GM23338 (cell line): ENCODE results near the gene NEURL1. TPM values are rescaled to one million over a fixed set of nuclear protein-coding genes. Genes with fewer than 3 reads are reported as not detected.

Experiments used
- ATAC-seq: fragments of 200-7000 bp; cut with Tn5 transposase; 3 replicates; pipeline ENCODE4 v1.9.1; 2020
- DNase-seq: peaks from one replicate; pipeline ENCODE4 v3.0.0-alpha.2; 2015; ENCODE audit warnings: low spot score
- H2AFZ ChIP-seq: fragments of 200-600 bp; sonication (generic); 2 replicates; pipeline ENCODE4 v1.8.0; 2016; ENCODE audit warnings: antibody characterized with exemption, mild to moderate bottlenecking, moderate library complexity
- H3F3A ChIP-seq: fragments of 200-600 bp; sonication (generic); replicated peaks from 2 replicates; pipeline ENCODE4 v1.8.0; 2017; ENCODE audit warnings: antibody characterized with exemption, mixed run types, low read depth
- H3K27ac ChIP-seq: fragments of 200-600 bp; sonication (generic); 2 replicates; pipeline ENCODE4 v1.6.1; 2016; ENCODE audit warnings: low read depth
- H3K27me3 ChIP-seq: fragments of 200-600 bp; sonication (generic); 2 replicates; pipeline ENCODE4 v1.8.0; 2016; ENCODE audit warnings: mild to moderate bottlenecking, mixed run types, moderate library complexity; ENCODE audit not compliant: insufficient read depth
- H3K36me3 ChIP-seq: fragments of 200-600 bp; sonication (generic); 2 replicates; pipeline ENCODE4 v1.8.0; 2016; ENCODE audit warnings: mild to moderate bottlenecking; ENCODE audit not compliant: insufficient read depth
- H3K4me1 ChIP-seq: fragments of 200-600 bp; sonication (generic); 2 replicates; pipeline ENCODE4 v1.8.0; 2016; ENCODE audit warnings: mild to moderate bottlenecking, moderate library complexity; ENCODE audit not compliant: insufficient read depth
- H3K4me2 ChIP-seq: fragments of 200-600 bp; sonication (generic); 2 replicates; pipeline ENCODE4 v1.7.1; 2017; ENCODE audit warnings: mixed run types
- H3K4me3 ChIP-seq: fragments of 200-600 bp; sonication (generic); 2 replicates; pipeline ENCODE4 v1.6.1; 2016; ENCODE audit warnings: mixed run types
- H3K79me2 ChIP-seq: fragments of 200-600 bp; sonication (generic); replicated peaks from 2 replicates; pipeline ENCODE4 v1.8.0; 2017; ENCODE audit warnings: mild to moderate bottlenecking; ENCODE audit not compliant: insufficient read depth
- H3K9me2 ChIP-seq: fragments of 200-600 bp; sonication (generic); 2 replicates; pipeline ENCODE4 v1.8.0; 2017; ENCODE audit not compliant: insufficient read depth
- H4K20me1 ChIP-seq: fragments of 200-600 bp; sonication (generic); replicated peaks from 2 replicates; pipeline ENCODE4 v1.8.0; 2017; ENCODE audit warnings: mild to moderate bottlenecking; ENCODE audit not compliant: insufficient read depth
- H3K27ac Mint-ChIP-seq: 2 replicates; pipeline ENCODE4 v1.8.0; 2020; ENCODE audit warnings: inconsistent platforms, mild to moderate bottlenecking, moderate library complexity, mixed read lengths
- H3K27me3 Mint-ChIP-seq: 3 replicates; pipeline ENCODE4 v1.8.0; 2022; ENCODE audit warnings: low read depth, mild to moderate bottlenecking, moderate library complexity, mixed read lengths, inconsistent platforms; ENCODE audit not compliant: insufficient read depth, poor library complexity
- H3K36me3 Mint-ChIP-seq: 3 replicates; pipeline ENCODE4 v1.8.0; 2021; ENCODE audit warnings: low read depth, mild to moderate bottlenecking, inconsistent platforms, moderate library complexity, mixed read lengths
- H3K4me1 Mint-ChIP-seq: 3 replicates; pipeline ENCODE4 v1.8.0; 2020; ENCODE audit warnings: mild to moderate bottlenecking, inconsistent platforms, mixed read lengths
- H3K4me3 Mint-ChIP-seq: 3 replicates; pipeline ENCODE4 v1.8.0; 2021; ENCODE audit warnings: moderate library complexity, mild to moderate bottlenecking, inconsistent platforms, mixed read lengths
- H3K9me3 Mint-ChIP-seq: 3 replicates; pipeline ENCODE4 v1.8.0; 2020; ENCODE audit warnings: moderate library complexity, mild to moderate bottlenecking, inconsistent platforms, mixed read lengths
- POLR2AphosphoS5 ChIP-seq: IDR thresholded peaks from 2 replicates; pipeline ENCODE4 v1.6.1; 2016; ENCODE audit warnings: antibody characterized with exemption, low read depth
- STAT1 ChIP-seq: IDR thresholded peaks from one replicate; pipeline ENCODE4 v1.6.1; 2016; ENCODE audit warnings: antibody characterized with exemption; ENCODE audit not compliant: unreplicated experiment
- polyA plus RNA-seq: library from polyadenylated mRNA; unstranded; fragments of >200 nt; fragmentation: Nextera tagmentation; extraction: Ambion mirVana; gene quantifications from 2 replicates; pipeline ENCODE4 v1.2.1, GENCODE V29; 2016
- total RNA-seq: library from RNA; depleted of rRNA; stranded (reverse); fragments of >200 nt; shearing (Covaris generic); gene quantifications from 2 replicates; pipeline ENCODE4 v1.2.3, GENCODE V29; 2014
- TF ChIP-seq, protein P1 (sequence below): fragments of 250-450 bp; sonication (Bioruptor Pico); IDR thresholded peaks from 2 replicates; pipeline ENCODE4 v1.5.0; 2020; ENCODE audit warnings: mild to moderate bottlenecking, moderate library complexity

Gene NEURL1
- total and polyA plus RNA-seq, 2 experiments from 2014 or later: 0.82 to 1.1 TPM

DNA sequence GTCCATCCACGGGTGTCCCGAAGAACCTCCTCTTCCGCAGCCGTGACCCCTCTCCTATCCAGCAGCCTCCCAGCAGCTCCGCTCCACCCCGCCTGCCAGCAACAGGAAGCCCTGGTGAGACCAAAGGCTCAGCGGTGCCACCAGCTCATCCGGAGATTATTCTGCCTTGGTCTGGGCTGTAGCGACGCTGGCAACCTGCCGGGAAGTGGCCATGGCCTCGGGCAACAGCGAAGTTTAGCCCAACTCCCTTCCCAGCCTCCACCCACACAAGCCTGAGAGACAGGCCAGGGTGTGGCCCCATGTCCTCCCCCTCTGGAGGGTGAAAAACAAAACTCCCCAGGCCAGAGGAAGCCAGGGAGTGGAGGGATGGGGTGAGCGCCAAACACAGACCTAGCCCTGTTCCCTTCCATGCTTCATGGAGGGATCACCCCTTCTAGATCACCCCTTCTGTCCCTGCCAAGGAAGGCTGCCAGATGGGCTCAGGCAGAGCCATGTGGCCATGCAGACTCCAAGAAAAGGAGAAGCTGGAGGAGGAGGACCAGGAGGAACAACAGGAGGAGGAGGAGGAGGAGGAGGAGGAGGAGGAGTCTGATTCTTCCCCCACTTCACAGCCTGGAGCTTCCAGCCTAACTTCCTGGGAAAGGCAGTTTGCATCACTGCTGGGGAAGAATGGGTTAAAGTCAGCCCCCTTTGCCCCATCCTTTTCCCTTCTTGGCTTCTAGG is 42.3 kb upstream of the NEURL1 start (continued):
- TF ChIP-seq, protein P1, sequence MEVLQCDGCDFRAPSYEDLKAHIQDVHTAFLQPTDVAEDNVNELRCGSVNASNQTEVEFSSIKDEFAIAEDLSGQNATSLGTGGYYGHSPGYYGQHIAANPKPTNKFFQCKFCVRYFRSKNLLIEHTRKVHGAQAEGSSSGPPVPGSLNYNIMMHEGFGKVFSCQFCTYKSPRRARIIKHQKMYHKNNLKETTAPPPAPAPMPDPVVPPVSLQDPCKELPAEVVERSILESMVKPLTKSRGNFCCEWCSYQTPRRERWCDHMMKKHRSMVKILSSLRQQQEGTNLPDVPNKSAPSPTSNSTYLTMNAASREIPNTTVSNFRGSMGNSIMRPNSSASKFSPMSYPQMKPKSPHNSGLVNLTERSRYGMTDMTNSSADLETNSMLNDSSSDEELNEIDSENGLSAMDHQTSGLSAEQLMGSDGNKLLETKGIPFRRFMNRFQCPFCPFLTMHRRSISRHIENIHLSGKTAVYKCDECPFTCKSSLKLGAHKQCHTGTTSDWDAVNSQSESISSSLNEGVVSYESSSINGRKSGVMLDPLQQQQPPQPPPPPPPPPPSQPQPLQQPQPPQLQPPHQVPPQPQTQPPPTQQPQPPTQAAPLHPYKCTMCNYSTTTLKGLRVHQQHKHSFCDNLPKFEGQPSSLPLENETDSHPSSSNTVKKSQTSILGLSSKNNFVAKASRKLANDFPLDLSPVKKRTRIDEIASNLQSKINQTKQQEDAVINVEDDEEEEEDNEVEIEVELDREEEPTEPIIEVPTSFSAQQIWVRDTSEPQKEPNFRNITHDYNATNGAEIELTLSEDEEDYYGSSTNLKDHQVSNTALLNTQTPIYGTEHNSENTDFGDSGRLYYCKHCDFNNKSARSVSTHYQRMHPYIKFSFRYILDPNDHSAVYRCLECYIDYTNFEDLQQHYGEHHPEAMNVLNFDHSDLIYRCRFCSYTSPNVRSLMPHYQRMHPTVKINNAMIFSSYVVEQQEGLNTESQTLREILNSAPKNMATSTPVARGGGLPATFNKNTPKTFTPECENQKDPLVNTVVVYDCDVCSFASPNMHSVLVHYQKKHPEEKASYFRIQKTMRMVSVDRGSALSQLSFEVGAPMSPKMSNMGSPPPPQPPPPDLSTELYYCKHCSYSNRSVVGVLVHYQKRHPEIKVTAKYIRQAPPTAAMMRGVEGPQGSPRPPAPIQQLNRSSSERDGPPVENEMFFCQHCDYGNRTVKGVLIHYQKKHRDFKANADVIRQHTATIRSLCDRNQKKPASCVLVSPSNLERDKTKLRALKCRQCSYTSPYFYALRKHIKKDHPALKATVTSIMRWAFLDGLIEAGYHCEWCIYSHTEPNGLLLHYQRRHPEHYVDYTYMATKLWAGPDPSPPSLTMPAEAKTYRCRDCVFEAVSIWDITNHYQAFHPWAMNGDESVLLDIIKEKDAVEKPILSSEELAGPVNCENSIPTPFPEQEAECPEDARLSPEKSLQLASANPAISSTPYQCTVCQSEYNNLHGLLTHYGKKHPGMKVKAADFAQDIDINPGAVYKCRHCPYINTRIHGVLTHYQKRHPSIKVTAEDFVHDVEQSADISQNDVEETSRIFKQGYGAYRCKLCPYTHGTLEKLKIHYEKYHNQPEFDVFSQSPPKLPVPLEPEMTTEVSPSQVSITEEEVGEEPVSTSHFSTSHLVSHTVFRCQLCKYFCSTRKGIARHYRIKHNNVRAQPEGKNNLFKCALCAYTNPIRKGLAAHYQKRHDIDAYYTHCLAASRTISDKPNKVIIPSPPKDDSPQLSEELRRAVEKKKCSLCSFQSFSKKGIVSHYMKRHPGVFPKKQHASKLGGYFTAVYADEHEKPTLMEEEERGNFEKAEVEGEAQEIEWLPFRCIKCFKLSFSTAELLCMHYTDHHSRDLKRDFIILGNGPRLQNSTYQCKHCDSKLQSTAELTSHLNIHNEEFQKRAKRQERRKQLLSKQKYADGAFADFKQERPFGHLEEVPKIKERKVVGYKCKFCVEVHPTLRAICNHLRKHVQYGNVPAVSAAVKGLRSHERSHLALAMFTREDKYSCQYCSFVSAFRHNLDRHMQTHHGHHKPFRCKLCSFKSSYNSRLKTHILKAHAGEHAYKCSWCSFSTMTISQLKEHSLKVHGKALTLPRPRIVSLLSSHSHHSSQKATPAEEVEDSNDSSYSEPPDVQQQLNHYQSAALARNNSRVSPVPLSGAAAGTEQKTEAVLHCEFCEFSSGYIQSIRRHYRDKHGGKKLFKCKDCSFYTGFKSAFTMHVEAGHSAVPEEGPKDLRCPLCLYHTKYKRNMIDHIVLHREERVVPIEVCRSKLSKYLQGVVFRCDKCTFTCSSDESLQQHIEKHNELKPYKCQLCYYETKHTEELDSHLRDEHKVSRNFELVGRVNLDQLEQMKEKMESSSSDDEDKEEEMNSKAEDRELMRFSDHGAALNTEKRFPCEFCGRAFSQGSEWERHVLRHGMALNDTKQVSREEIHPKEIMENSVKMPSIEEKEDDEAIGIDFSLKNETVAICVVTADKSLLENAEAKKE (CRISPR knock-in tag): no peak

DNA sequence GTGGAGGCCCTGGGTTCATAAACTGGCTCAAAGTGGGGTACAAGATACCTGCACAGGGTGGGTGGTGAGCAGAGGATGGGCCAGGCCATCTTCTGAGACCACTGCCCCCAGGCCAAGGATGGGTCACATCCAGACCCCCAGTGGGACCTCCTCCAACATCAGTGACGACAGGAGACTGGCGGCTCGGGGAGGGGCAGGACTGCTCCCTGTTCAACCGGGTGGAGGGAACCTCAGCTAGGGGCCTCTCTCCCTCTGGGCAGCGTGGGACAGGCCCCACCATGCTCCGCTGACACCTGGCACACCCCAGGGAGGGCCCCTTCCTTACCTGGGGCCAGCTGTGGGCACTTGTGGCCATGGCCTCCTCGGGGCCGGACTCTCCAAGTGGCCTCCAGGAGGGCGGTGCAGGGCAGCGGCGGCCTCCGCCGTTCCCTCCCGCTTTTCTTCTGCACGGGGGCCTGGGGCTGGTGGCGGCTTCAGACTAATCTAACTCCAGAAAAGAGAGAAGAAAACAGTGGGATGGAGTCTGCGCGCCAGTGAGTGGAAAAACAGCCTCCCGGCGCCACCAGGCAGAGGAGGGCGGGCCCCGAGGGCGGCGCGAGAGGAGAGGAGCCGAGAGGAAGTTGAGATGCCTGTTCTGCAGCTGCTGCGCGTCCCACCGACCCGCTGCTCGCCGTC is 41.5 kb upstream of the NEURL1 start, which contains the start of gene CALHM2:
Gene CALHM2 (minus strand): TSS at position 540 of the 675 bp plus-strand sequence. CDS start 2,429 bp downstream, outside the sequence.
- Histone ChIP-seq H3K4me2 (peak within 1 kb of the TSS; percentile 78), H3K27ac (no peak within 1 kb of the TSS), H4K20me1 (no peaks in the 10 kb centered on the region; the same call in 1 of the 2 replicates), H3K9me2 (no peaks in the 10 kb centered on the region), H3F3A (no peaks in the 10 kb centered on the region), H3K4me3 (peak within 1 kb of the TSS; percentile 66), H3K79me2 (no peaks in the 10 kb centered on the region), H3K36me3 (no peaks in the 10 kb centered on the region), H2AFZ (peak within 1 kb of the TSS; percentile 84), H3K4me1 (no peaks in the 10 kb centered on the region; the same call in 1 of the 2 replicates), H3K27me3 (no peaks in the 10 kb centered on the region)
- H3K4me1 Mint-ChIP-seq: peaks cover 12% of the 10 kb centered on the region
- no peak within 1 kb of the TSS for H3K27ac Mint-ChIP-seq
- no peaks in the 10 kb centered on the region; the same call in 1 of the 3 replicates for H3K9me3 Mint-ChIP-seq
- TF ChIP-seq STAT1: no peak
- peak; percentile 34; the same call in 1 of the 2 replicates for TF ChIP-seq POLR2AphosphoS5
- peaks cover 23% of the 10 kb centered on the region for H3K27me3 Mint-ChIP-seq
- peaks cover 20% of the 10 kb centered on the region for H3K36me3 Mint-ChIP-seq
- H3K4me3 Mint-ChIP-seq: peak within 1 kb of the TSS; percentile 73
- peak; percentile 75 for DNase-seq
- ATAC-seq: peak; percentile 86
